ENCODE data around the gene PSENEN.

- TF ChIP-seq POLR2A (IDR thresholded peaks at IDR 0.05; ENCODE audit: low read depth, low read length) (no peak), TAF1 (IDR thresholded peaks at IDR 0.05; ENCODE audit: low read depth, low read length) (no peak), POLR2AphosphoS5 (IDR thresholded peaks at IDR 0.05; ENCODE audit: low read depth, low read length) (no peak), SPI1 (IDR thresholded peaks at IDR 0.05; ENCODE audit: low read depth, low read length) (no peak), PAX5 (IDR thresholded peaks at IDR 0.05; ENCODE audit: insufficient read depth, low read length, severe bottlenecking) (no peak), POU2F2 (IDR thresholded peaks at IDR 0.05; ENCODE audit: low read depth, low read length) (no peak)
Observed at GRCh38 chr19:35775298-35776101, 30.0 kb downstream of the PSENEN start, which contains the start of gene ARHGAP33.
